ENCODE measurements around the gene GMPR2.

DNA sequence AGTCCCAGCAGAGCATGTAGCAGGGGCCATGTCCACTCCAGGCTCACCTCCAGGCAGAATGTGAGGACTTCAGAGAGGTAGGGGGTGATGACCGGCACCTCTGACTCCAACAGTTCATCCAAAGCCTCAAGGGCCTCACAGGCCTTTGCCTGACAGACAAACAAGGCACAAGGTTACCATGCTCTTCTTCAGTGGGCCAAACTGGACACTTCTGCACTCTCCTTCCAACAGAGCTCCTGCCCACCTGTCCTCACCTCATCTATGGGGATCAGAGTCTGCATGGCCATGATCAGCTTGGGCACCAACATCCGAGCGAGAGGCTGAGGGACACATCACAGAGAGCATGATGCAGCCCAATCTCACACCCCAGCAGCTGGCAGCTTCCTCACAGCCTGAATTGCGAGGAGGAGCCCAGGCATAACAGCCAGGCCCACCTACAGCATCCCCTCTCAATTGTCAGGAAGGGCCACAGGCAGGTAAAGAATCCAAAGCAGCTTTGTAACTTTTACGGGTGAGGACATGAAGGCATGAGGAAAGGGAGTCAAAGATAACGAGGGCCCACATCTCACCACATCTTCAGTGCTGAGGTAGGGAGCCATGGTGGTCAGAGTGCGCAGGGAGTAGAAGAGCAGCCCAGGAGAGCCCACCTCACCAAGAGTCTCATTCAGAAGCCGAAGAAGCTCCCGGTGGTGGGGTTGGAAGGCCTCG is 45.7 kb upstream of the GMPR2 start:
- TF ChIP-seq EZH2 (IDR thresholded peaks at IDR 0.05; ENCODE audit: insufficient read depth, poor library complexity, severe bottlenecking): no peak
- TF ChIP-seq EZH2phosphoT487 (IDR thresholded peaks at IDR 0.05; ENCODE audit: insufficient read depth, low read depth): no peak
